Activated T-cell treated with anti-CD3 and anti-CD28 coated beads, Interleukin-2, amount 50 U/mL, for 24 hours (primary cell): ENCODE measurements around the gene CHRM1.
"Not testable (repeated sequence)": the region's sequence is repeated elsewhere in the genome, so short reads cannot be mapped to it uniquely, and the experiment has no call there.

Experiments used
- DNase-seq: peaks from one replicate; pipeline ENCODE4 v3.0.0-alpha.2; 2020
- H3K27ac Mint-ChIP-seq: 2 replicates; pipeline ENCODE4 v1.8.0; 2020; ENCODE audit warnings: mild to moderate bottlenecking, mixed read lengths
- H3K27me3 Mint-ChIP-seq: 2 replicates; pipeline ENCODE4 v1.8.0; 2020; ENCODE audit warnings: mixed read lengths
- H3K36me3 Mint-ChIP-seq: 2 replicates; pipeline ENCODE4 v1.8.0; 2020; ENCODE audit warnings: low read depth, mixed read lengths
- H3K4me1 Mint-ChIP-seq: 2 replicates; pipeline ENCODE4 v1.8.0; 2020; ENCODE audit warnings: low read depth, mixed read lengths
- H3K4me3 Mint-ChIP-seq: 2 replicates; pipeline ENCODE4 v1.8.0; 2020; ENCODE audit warnings: mild to moderate bottlenecking, moderate library complexity, mixed read lengths
- H3K9me3 Mint-ChIP-seq: 2 replicates; pipeline ENCODE4 v1.8.0; 2020; ENCODE audit warnings: mixed read lengths

CHRM1 gene

DNA sequence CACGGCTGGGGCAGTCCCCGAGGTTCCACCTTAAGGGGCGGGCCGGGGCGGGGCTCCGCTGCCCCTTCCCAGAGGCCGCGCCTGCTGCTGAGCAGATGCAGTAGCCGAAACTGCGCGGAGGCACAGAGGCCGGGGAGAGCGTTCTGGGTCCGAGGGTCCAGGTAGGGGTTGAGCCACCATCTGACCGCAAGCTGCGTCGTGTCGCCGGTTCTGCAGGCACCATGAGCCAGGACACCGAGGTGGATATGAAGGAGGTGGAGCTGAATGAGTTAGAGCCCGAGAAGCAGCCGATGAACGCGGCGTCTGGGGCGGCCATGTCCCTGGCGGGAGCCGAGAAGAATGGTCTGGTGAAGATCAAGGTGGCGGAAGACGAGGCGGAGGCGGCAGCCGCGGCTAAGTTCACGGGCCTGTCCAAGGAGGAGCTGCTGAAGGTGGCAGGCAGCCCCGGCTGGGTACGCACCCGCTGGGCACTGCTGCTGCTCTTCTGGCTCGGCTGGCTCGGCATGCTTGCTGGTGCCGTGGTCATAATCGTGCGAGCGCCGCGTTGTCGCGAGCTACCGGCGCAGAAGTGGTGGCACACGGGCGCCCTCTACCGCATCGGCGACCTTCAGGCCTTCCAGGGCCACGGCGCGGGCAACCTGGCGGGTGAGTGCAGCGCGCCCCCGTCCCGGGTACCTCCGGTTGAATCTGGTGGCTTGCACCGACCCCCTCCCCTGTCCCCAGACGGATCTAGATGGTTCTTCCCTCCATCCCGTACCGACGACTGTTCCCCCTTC lies 40.2 kb downstream of the CHRM1 start, which contains the start of gene SLC3A2:
SLC3A2 (plus strand) TSS at position 94 of the 776 bp plus-strand sequence; CDS start at position 222, 128 bp downstream.
- DNase-seq: peak; percentile 92
- Mint-ChIP-seq H3K27me3 (no peaks in the 10 kb centered on the region), H3K4me3 (peak within 1 kb of the TSS; percentile 99), H3K9me3 (no peaks in the 10 kb centered on the region), H3K36me3 (peaks cover 94% of the 10 kb centered on the region), H3K27ac (peak within 1 kb of the TSS; percentile 100), H3K4me1 (peaks cover 47% of the 10 kb centered on the region)

DNA sequence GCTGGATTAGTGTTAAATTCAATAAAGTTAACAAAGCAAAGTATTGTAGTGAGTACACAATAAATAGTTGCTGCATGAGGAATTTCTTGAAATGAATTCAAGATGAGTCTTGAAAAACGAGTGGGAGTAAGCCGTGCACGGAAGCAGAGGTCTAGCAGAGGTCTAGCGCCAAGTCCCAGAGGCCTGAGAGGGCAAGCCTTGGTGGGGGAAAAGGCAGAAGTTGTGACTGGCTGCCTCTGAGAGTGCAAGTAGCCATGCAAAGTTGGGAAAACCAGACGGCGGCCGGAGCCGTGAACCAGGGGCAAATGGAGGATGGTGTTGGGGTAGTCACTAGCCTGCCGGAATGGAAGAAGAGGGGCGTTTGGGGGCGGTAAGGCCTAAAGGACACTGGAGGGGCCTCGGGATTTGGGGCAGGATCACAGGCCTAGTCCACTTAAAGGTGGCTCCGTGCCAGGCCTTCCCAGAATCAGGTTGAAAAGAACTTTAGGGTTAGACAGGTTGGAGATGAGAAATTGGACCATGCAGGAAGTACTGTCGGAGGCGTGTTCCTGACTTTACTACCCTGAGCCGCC lies 40.8 kb downstream of the CHRM1 start:
- Mint-ChIP-seq H3K4me1 (peaks cover 41% of the 10 kb centered on the region), H3K4me3 (peak overlapping the region; percentile 99), H3K27me3 (no peaks in the 10 kb centered on the region), H3K27ac (peak overlapping the region; percentile 100), H3K36me3 (peaks cover 90% of the 10 kb centered on the region), H3K9me3 (no peaks in the 10 kb centered on the region)
- no peak for DNase-seq

DNA sequence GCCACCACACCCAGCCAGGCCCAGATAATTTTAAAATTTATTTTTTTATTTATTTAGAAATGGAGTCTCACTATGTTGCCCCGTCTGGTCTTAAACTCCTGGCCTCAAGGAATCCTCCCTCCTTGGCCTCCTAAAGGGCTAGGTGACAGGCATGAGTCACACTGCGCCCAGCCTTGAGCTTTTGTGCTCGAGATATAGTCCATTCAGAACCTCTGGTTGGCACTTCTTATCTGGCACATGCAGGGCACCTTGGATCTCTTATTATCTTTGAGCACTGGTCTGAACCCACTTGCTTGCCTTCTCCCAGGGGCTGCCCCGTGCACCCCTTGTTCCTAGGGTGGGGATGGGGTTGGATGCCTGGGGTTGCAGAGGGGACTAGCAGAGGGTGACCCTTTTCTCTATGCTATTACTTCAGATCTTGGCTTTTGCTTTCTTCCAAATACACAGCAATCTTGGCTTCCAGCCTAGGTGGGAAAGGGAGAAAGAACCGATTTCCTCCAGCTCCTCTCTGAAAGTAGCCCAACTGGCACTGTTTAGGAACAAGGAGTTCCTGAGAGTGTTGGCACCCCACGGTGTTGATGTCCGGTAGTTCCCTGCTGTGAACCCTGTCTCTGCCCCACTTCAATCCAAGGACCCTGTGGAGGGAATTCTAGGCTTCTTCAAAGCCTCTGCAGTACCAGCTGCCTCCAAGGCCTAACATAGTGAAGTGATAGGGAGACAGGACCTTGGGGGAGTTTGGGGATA lies 41.8 kb downstream of the CHRM1 start:
- H3K36me3 Mint-ChIP-seq: peaks cover 91% of the 10 kb centered on the region
- no peak for DNase-seq
- no peaks in the 10 kb centered on the region for H3K27me3 Mint-ChIP-seq
- H3K9me3 Mint-ChIP-seq: no peaks in the 10 kb centered on the region
- peaks cover 34% of the 10 kb centered on the region for H3K4me1 Mint-ChIP-seq
- peak overlapping the region; percentile 100 for H3K27ac Mint-ChIP-seq
- H3K4me3 Mint-ChIP-seq: peak overlapping the region; percentile 99

DNA sequence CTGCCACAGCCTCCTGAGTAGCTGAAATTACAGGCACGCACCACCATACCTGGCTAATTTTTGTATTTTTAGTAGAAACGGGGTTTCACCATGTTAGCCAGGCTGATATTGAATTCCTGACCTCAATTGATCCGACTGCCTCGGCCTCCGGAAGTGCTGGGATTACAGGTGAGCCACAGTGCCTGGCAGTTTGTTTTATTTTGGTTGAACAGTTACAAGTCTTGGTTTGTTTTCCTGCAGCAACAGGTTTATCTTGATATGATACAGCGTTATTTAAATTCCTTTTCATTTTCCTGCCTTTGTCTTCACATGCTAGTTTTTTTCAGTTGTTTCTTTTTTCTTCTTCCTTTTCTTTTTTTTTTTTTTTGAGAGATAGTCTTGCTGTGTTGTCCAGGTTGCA lies 44.5 kb downstream of the CHRM1 start:
- H3K4me3 Mint-ChIP-seq: no peak overlapping the region
- H3K27me3 Mint-ChIP-seq: no peaks in the 10 kb centered on the region
- peaks cover 16% of the 10 kb centered on the region for H3K4me1 Mint-ChIP-seq
- no peak for DNase-seq
- H3K27ac Mint-ChIP-seq: no peak overlapping the region
- peaks cover 78% of the 10 kb centered on the region for H3K36me3 Mint-ChIP-seq
- no peaks in the 10 kb centered on the region for H3K9me3 Mint-ChIP-seq

DNA sequence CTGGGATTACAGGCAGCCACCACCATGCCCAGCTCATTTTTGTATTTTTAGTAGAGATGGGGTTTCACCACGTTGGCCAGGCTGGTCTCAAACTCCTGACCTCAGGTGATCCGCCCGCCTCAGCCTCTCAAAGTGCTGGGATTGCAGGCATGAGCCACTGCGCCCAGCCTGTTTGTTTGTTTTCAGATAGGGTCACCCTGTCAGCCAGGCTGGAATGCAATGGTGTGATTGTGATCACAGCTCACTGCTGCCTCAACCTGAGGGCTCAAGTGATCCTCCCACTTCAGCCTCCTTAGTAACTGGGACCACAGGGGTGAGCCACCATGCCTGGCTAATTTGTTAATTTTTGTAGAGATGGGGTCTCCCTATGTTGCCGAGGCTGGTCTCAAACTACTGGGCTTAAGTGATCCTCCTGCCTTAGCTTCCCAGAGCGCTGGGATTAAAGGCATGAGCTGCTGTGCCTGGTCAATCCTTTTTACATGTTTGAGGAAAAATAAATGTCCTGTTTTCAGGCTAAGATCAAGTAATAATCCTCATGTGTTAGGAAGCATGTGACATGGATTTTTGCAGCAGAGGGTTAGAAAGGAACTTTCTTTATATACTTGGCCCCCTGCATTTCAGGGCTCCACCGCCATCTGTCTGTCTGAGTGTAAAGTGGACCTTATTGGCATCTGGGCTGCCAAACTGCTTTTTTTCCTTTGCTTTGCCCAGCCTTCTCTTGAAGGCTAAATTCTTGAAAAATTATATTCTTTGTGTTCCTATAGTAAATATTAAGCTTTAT lies 45.3 kb downstream of the CHRM1 start:
- no peak overlapping the region for H3K27ac Mint-ChIP-seq
- no peaks in the 10 kb centered on the region for H3K27me3 Mint-ChIP-seq
- no peaks in the 10 kb centered on the region for H3K9me3 Mint-ChIP-seq
- peaks cover 16% of the 10 kb centered on the region for H3K4me1 Mint-ChIP-seq
- peaks cover 73% of the 10 kb centered on the region for H3K36me3 Mint-ChIP-seq
- H3K4me3 Mint-ChIP-seq: no peak overlapping the region
- no peak for DNase-seq

DNA sequence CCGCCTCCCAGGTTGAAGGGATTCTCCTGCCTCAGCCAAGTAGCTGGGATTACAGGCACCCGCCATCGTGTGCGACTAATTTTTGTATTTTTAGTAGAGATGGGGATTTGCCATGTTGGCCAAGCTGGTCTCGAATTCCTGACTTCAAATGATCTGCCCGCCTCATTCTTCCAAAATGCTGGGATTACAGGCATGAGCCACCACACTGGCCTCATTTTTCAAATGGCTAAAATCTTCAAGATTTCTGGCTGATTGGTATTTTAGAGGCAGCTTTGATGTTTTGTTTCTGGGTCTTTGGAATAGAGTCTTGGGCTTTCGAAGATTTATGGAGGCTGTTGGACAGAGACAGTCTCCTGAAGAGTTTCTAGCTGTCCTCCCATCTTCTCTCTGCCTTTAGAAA lies 46.3 kb downstream of the CHRM1 start:
- Mint-ChIP-seq H3K27ac (no peak overlapping the region), H3K4me1 (peaks cover 9% of the 10 kb centered on the region), H3K27me3 (no peaks in the 10 kb centered on the region), H3K36me3 (peaks cover 63% of the 10 kb centered on the region), H3K9me3 (no peaks in the 10 kb centered on the region), H3K4me3 (no peak overlapping the region)
- DNase-seq: no peak

DNA sequence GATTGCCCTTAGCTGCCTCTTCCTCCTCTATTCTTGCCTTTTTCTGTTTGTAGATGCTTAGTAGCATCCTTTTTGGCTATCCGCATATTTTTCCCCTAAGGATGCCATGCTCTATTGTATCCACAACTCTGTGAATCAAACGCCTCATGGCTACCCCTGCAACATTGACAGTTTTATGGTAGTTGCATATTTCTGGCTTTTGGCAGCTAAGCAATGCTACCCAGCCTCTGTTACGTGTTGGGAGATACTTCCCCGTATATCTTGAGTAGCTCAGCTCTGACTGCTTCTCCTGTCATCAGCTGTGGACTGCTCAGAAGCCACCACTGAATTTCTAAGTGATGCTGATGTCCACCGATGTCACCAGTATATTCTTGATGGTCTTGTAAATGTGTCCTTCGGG lies 55.5 kb downstream of the CHRM1 start:
- H3K4me3 Mint-ChIP-seq: no peak overlapping the region
- H3K36me3 Mint-ChIP-seq: peaks cover 30% of the 10 kb centered on the region
- DNase-seq: no peak
- no peak overlapping the region for H3K27ac Mint-ChIP-seq
- no peaks in the 10 kb centered on the region for H3K27me3 Mint-ChIP-seq
- H3K4me1 Mint-ChIP-seq: peaks cover 22% of the 10 kb centered on the region
- no peaks in the 10 kb centered on the region for H3K9me3 Mint-ChIP-seq

DNA sequence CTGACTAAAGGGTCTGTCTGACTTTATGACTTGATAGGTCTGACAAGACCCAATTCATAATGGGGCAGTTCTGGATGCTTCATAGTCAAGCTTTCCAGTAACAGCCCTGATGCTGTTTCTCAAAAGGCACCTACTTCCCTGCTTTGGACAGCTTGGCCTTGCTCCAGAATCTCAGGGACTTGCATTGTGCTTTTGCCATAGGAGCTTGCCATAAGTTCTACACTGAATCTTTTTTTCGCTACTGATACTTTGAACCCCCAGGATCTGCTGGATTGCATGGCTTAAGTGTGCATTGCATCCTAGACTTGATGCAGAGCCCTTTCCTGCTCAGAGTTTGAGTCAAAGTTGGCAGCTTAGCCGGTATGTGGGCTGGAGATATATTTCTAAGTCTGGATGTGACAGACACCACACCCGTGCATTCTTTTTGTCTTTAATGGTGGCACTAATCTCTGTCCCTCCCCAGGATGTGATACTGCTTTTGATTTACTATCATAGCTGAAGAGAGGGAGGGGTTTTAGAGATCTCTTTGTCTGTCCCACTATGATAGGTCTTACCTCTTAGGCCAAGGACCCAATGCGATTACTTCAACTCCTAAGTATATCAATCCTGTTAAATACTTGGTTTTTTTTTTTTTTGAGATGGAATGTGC lies 57.4 kb downstream of the CHRM1 start:
- Mint-ChIP-seq H3K4me3 (no peak overlapping the region), H3K36me3 (peaks cover 43% of the 10 kb centered on the region), H3K9me3 (no peaks in the 10 kb centered on the region), H3K4me1 (peaks cover 35% of the 10 kb centered on the region), H3K27ac (no peak overlapping the region), H3K27me3 (no peaks in the 10 kb centered on the region)
- DNase-seq: no peak

DNA sequence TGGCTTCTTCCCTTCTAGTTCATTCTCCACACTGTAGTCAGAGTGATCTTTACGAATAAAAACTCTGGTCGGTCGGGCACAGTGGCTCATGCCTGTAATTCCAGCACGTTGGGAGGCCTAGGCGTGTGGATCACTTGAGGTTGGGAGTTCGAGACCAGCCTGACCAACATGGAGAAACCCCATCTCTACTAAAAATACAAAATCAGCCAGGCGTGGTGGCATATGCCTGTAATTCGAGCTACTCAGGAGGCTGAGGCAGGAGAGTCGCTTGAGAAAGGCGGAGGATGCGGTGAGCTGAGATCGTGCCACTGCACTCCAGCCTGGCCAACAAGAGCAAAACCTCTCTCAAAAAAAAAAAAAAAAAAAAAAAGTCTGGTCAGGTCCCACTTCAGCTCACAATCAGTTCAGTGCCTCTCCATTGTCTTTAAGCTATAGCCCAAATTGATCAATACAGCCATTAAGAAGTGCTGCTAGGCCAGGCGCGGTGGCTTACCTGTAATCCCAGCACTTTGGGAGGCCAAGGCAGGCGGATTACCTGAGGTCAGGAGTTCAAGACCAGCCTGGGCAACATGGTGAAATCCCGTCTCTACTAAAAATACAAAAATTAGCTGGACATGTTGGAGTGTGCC lies 59.5 kb downstream of the CHRM1 start:
- H3K36me3 Mint-ChIP-seq: peaks cover 56% of the 10 kb centered on the region

DNA sequence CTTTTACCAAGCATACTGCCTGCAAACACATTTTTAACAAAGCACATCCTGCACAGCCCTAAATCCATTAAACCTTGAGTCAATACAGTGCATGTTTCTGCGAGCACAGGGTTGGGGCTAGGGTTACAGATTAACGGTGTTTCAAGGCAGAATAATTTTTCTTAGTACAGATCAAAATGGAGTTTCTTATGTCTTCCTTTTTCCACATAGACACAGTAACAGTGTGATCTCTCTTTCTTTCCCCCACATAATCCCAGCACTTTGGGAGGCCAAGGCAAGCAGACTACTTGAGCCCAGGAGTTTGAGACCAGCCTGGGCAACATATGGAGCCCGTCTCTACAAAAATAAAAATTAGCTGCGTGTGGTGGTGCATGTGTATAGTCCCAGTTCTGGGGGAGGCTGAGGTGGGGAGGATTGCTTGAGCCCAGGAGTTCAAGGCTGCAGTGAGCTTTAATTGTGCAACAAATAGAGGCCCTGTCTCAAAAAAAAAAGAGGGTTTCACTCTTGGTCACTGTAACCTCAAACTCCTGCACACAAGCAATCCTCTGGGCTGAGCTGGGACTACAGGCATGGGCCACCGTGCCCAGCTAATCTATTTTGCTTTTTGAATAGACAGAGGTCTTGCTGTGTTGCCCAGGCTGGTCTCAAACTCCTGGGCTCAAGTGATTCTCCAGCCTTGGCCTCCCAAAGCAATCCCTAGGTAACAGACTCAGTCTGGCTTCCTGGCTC lies 60.2 kb downstream of the CHRM1 start:
- peaks cover under 1% of the 10 kb centered on the region for H3K27me3 Mint-ChIP-seq
- H3K9me3 Mint-ChIP-seq: no peaks in the 10 kb centered on the region
- H3K27ac Mint-ChIP-seq: peak overlapping the region; percentile 61
- peak overlapping the region; percentile 6 for H3K4me3 Mint-ChIP-seq
- no peak for DNase-seq
- H3K36me3 Mint-ChIP-seq: peaks cover 58% of the 10 kb centered on the region
- peaks cover 53% of the 10 kb centered on the region for H3K4me1 Mint-ChIP-seq

More for the DNA sequence above, 59.5 kb downstream of the CHRM1 start:
- not testable (repeated sequence) for DNase-seq, H3K4me3 Mint-ChIP-seq, H3K9me3 Mint-ChIP-seq, H3K27me3 Mint-ChIP-seq
- Mint-ChIP-seq H3K4me1 (peaks cover 49% of the 10 kb centered on the region), H3K27ac (peak overlapping the region; percentile 61)

DNA sequence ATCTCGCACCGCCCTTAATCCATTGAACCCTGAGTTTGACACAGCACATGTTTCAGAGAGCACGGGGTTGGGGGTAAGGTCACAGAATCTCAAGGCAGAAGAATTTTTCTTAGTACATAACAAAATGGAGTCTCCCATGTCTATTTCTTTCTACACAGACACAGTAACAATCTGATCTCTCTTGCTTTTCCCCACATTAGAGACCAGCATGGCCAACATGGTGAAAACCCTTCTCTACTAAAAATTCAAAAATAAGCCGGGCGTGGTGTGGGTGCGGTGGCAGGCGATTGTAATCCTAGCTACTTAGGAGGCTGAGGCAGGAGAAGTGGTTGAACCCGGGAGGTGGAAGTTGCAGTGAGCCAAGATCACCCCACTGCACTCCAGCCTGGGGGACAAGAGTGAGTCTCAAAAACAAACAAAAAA lies 61.9 kb downstream of the CHRM1 start:
- H3K36me3 Mint-ChIP-seq: peaks cover 70% of the 10 kb centered on the region
- peaks cover 59% of the 10 kb centered on the region for H3K4me1 Mint-ChIP-seq
- not testable (repeated sequence) for H3K9me3 Mint-ChIP-seq, DNase-seq, H3K27ac Mint-ChIP-seq, H3K27me3 Mint-ChIP-seq
- peak overlapping the region; percentile 35 for H3K4me3 Mint-ChIP-seq
